Activated CD4-positive, alpha-beta T cell treated with anti-CD3 and anti-CD28 coated beads, Interleukin-10, Interleukin-2, amounts not matched to agents 100 ng/mL and 50 ng/mL, durations not matched to agents 16 hours and 8 hours (primary cell): ENCODE data around the gene CXCL14.
"Not testable (repeated sequence)": the region's sequence is repeated elsewhere in the genome, so short reads cannot be mapped to it uniquely, and the experiment has no call there.

Experiments
- DNase-seq: peaks from one replicate; pipeline ENCODE4 v3.0.0-alpha.2; 2020

CXCL14 gene

DNA sequence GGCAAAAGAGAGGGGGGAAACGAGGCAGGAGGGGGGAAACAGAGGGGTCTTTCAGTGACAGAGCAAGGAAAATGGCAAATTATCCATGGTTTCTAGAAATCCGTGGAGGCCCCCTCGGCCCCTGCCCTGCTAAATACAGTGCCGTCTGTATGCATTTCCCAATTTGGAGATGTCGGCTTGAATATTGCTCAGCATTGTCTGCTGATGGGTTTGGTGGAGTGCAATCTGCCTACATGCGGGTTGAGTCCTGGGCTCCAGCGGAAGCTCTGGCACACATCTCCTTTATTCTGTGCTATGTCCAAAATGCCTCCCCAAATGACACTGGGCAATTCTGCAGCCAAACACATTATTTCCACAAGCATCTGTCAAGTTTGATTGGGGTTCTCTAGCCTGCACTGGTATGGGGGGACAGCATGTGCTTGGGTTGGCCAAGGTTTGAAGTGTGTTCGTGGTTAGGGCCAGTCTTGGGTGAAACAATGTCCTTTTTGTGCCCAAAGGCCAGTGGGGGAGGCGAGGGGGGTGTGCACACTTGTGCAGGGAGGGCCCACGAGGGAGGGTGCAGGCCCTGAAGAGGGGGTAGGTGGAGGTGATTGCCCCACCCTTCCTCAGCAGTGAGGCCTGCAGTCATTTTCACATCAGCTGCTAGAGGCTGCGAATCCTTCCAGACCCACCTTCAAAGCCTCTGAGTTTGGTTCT is 36.8 kb downstream of the CXCL14 start:
- no peak for DNase-seq

DNA sequence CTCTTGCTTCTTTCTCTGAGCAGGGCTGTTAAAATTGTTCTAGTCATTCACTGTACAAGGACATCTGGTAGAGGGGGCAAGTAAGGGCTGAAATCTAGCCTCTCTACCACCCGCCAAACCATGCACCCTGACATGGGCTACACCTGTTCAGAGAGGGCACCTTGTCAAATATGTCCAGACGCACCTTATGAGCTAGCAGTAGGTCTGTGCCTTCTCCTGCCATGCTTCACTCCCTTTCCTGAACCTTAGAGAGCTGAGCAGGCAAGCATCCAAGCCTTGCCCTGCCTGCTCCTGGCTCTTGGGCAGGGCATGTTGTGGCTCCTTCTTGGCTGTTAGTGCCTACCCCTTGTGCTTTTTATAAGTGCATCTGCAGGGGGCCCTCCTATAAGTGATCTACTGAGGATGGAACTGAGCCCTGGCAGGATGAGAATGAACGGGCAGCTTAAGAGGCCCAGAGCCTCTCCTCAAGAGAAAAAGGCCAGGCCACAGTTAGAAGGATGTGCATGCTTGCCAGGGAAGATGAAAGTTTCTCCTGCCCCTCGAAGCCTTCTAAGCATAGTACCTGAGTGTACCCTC is 39.3 kb downstream of the CXCL14 start:
- no peak for DNase-seq

DNA sequence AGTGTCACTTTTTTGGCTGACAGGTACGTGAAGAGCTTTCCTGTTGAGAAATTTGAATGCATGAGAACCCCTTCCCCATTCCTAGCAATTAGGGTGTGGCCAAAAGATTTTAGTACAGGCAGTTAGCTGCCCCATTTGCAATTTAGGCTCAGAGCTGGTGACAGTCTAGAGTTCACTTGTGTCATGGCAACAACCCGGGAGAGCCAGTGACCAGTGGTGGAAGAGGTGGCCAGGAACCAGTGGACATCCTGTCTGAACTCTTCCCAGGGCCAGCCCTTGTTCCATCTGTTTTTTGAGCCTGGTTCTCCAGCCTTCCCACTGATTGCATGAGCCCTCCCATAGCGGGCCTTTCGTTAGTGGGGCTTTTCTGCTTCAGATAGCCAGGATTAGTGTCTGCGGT is 40.5 kb downstream of the CXCL14 start:
- no peak for DNase-seq

DNA sequence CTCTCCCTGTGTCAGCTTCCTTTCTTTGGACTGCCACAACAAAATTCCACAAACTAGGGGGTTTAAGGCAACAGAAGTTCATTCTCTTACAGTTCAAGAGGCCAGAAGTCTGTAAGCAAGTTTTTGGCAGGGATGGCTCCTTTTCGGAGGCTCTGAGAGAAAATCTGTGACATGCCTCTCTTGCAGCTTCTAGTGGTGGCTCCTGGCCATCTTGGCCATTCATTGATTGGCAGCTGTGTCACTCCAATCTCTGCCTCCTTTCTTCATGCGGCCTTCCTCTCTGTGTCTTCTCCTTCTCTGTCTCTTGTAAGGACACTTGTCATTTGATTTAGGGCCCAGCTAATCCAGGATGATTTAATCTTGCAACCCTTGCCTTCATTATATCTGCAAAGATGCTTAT is 41.0 kb downstream of the CXCL14 start:
- no peak for DNase-seq

DNA sequence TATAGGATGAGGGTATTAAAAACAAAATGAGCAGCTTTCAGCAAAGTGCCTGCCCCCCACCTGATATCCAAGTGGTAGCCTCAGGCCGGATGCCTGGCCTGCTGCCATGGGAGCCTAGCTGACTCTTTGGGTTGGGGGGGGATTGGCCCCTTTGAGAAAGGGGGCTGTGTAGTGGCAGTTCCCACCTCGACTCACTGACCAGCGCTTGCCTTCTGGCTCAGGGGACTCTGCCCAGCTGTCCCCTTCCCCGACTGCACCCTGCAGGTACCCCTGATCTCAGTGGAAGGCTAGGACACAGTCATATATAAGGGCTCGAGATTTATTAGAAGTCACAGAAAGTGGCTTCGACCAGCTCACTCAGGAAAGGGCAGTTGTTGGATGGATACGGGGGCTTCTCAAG is 41.5 kb downstream of the CXCL14 start:
- DNase-seq = no peak

DNA sequence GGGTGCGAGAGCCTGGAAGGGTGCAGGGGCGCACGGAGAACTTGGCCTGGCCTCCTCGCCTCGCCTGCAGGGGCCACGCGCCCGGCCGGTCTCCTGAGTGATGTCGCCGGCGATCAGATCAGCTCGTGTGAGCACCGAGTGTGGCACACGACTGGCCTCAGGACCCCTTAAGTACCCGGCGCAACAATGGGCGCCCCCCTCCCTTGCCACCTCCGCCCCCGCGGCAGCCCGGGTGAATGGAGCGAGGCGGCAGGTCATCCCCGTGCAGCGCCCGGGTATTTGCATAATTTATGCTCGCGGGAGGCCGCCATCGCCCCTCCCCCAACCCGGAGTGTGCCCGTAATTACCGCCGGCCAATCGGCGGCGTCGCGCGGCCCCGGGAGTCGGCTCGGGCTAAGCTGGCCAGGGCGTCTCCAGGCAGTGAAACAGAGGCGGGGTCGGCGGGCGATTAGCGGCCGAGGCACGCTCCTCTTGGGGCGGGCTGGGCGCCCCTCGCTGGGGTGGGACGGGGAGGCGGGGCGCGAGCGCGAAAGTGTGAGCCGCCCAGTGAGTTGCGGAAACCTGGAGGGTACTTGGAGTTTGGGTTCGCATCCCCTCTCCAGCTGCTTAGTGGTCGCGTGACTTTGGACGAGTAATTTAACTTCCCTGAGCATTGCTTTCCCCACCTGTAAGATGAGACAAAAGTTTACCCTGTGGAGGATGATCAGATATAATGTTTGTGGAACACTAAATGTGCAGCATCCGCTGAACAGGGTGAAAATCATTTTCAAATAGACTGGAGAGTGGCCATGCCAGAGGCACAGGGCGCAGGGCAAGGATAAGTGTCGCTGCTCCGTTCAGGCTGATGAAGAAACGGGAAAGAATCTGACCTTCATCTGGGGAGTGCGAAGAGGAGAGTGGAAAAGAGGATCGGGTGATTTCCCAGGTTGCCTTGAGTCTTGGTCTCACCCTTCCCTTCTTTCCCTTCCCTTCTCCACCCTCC is 42.7 kb downstream of the CXCL14 start, which contains the start of gene NEUROG1:
NEUROG1 (minus strand) TSS at position 145 of the 982 bp plus-strand sequence. CDS start 274 bp downstream, outside the sequence.
- DNase-seq = no peak

DNA sequence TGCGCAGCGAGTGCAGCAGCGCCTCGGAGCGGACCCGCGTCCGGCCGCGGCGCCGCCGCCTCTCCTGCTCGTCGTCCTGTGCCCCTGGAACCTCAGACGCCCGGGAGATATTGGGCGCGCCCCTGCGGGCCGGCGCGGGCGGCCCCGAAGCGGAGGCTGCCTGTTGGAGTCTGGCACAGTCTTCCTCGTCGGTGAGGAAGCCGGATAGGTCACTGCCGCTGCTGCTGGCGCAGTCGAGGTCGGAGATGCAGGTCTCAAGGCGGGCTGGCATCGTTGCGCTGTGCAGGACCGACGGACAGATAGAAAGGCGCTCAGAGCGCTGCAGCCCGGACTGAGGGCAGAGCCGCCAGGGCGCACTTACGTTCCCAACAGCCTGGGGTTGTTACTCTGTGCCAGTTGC is 43.4 kb downstream of the CXCL14 start:
- no peak for DNase-seq

DNA sequence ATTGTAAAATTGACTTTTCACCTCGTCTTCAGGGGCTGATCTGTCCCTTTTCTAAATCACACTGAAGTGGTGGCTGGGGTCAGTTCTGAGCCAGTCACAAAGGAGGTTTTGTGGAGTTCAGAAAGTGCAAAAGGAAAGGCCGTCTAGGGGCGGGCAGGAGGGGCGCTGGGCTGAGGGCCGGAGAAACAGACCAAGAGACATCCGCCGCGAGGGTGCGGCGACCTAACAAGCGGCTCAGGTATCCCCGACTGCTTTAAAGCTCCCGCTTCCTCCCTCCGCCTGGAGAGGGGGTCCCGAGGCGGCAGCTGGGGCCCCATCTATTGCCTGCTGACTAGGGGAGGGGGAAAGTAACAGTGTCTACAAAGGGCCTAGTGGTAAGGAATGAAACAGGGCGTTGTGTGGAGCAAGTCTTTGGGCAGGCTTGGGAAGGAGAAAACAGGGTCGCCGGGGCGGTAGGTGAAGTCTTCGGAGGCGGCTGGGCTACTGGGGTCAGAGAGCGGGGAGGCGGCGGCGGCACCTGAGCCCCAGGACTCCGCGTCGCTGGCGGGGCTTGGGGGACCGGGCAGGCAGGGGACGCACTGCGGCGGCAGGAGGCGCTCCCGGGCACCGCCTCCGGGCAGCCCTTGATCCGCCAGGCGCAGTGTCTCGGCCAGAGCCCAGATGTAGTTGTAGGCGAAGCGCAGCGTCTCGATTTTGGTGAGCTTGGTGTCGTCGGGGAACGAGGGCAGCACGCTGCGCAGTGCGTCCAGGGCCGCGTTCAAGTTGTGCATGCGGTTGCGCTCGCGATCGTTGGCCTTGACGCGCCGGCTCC is 44.0 kb downstream of the CXCL14 start:
- DNase-seq = no peak

DNA sequence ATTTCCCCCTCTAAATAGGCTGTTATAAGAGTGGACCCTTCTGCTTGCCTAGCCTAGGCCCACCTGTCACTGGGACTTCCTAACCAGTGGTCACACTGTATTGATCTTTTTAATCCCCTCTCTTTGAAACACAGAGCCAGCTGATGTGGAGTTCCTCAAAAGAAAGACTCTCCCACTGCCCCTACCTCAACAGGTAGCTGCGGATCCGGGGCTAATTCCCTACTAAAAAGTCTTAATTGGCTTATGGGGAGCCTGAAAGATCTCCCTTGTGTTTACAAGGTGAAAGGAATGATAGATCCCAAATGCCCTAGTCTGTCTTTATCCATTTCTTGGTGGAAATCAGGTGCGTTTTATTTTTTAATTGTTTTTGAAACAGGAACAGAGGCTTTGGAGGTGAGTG is 45.0 kb downstream of the CXCL14 start:
- no peak for DNase-seq

DNA sequence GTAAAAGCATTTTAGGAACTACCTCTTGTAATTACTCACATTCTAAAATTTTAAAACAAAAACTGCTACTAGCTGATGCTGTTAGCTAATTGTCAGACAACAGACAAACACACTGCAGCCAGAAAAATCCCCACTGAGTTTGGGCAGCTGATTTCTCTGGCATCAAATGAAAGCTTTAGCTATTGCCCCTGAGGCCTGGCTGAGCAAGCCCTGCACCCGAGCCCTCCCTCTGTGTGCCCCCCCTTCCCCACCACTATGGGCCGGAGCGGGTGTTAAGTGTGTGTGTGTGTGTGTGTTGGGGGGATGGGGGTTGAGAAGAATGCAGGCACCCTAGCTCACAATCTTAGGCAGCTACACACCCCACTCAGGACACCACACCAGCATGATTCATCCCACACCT is 45.5 kb downstream of the CXCL14 start:
- DNase-seq = no peak

DNA sequence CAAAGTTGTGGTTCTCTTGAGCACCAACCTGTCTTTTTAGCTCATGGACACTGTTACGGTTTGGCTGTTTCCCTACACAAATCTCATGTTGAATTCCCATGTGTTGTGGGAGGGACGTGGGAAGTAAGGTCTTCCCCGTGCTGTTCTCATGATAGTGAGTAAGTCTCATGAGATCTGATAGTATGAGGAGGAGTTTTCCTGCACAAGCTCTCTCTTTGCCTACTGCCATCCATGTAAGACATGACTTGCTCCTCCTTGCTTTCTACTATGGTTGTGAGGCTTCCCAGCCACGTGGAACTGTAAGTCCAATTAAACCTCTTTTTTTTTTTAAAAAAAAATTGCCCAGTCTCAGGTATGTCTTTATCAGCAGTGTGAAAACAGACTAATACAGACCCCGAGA is 49.2 kb downstream of the CXCL14 start:
- not testable (repeated sequence) for DNase-seq

DNA sequence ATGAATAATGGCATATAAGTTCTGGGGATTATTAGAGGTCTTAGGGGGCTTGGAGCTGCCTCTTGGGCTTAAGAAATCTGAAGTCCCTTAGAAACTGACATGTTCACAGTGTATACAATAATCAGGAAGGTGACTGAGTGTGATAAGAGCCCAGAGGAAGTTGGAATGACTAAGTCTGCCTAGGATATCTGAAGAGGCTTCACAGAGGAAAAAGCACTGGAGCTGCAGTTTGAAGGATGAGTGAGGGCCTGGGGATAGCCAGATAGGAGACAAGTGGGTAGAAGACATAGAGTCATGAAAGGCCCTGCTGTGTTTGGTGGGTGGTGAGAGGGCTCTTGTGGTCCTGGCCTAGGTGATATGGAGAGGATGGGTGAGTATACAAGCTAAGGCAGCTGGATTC is 51.9 kb downstream of the CXCL14 start:
- no peak for DNase-seq

DNA sequence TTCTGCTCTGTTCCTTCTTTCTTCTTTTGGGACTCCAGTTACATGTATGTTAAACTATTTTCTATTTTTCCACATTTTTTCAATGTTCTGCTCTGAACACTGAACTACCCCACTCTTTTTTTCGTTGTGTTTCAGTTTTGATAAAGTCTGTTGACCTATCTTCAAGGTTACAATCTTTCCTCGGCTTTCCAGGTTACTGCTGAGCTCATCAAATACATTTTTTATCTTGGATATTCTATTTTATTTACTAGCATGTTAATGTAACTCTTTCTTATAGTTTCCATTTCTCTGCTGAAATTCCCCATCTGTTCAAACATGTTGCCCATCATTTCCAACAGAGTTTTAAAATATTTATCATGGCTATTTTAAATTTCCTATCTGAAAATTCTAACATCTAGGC is 56.8 kb downstream of the CXCL14 start:
- DNase-seq = no peak
